Activated gamma-delta T cell treated with Interleukin-2 at 50 U/mL for 16 hours (primary cell): Measurements from ENCODE around the gene TDRD1.
"Not testable (repeated sequence)": the region's sequence is repeated elsewhere in the genome, so short reads cannot be mapped to it uniquely, and the experiment has no call there.

Source experiments
- DNase-seq: peaks from one replicate; pipeline ENCODE4 v3.0.0-alpha.2; 2020

The TDRD1 gene

GRCh38 chr10:114179148-114179547 is at the start of gene TDRD1:
Gene TDRD1 (plus strand): TSS chr10:114179353. CDS start chr10:114187832, 8,479 bp downstream.
- DNase-seq: no peak

GRCh38 chr10:114131094-114131493 is 48.1 kb upstream of the TDRD1 start:
- no peak for DNase-seq

GRCh38 chr10:114135476-114135875 is 43.7 kb upstream of the TDRD1 start:
- DNase-seq: no peak

GRCh38 chr10:114138581-114138980 is 40.6 kb upstream of the TDRD1 start:
- DNase-seq: no peak

- DNase-seq: no peak
Measured at GRCh38 chr10:114140036-114140435, 39.1 kb upstream of the TDRD1 start.

- DNase-seq: not testable (repeated sequence)
Measured at GRCh38 chr10:114140827-114141226, 38.3 kb upstream of the TDRD1 start.

GRCh38 chr10:114142018-114142417 is 37.1 kb upstream of the TDRD1 start:
- no peak for DNase-seq

GRCh38 chr10:114143160-114143559 is 36.0 kb upstream of the TDRD1 start:
- no peak for DNase-seq

- DNase-seq: not testable (repeated sequence)
Measured at GRCh38 chr10:114149476-114149875, 29.7 kb upstream of the TDRD1 start.

- DNase-seq: no peak
Measured at GRCh38 chr10:114151486-114151885, 27.7 kb upstream of the TDRD1 start.

- DNase-seq: no peak
Measured at GRCh38 chr10:114151892-114152291, 27.3 kb upstream of the TDRD1 start.

- DNase-seq: no peak
Measured at GRCh38 chr10:114157912-114158311, 21.2 kb upstream of the TDRD1 start.

GRCh38 chr10:114163062-114163461 is 16.1 kb upstream of the TDRD1 start:
- DNase-seq: no peak

GRCh38 chr10:114166043-114166442 is 13.1 kb upstream of the TDRD1 start:
- no peak for DNase-seq

GRCh38 chr10:114166494-114166893 is 12.7 kb upstream of the TDRD1 start:
- no peak for DNase-seq

- no peak for DNase-seq
Measured at GRCh38 chr10:114167985-114168384, 11.2 kb upstream of the TDRD1 start.

GRCh38 chr10:114168450-114169009 is 10.6 kb upstream of the TDRD1 start:
- DNase-seq: no peak

GRCh38 chr10:114172216-114172615 is 6.9 kb upstream of the TDRD1 start:
- DNase-seq: no peak

- DNase-seq: no peak
Measured at GRCh38 chr10:114172776-114173602, 6.2 kb upstream of the TDRD1 start.

GRCh38 chr10:114173603-114173920 is 5.6 kb upstream of the TDRD1 start:
- no peak for DNase-seq

GRCh38 chr10:114173921-114174694 is 5.0 kb upstream of the TDRD1 start, which contains the start of gene CCDC186:
Gene CCDC186 (minus strand): TSS chr10:114174203. CDS start chr10:114163268, 10,935 bp downstream.
- DNase-seq: peak; percentile 98

- no peak for DNase-seq
Measured at GRCh38 chr10:114174695-114175188, 4.4 kb upstream of the TDRD1 start.

GRCh38 chr10:114175667-114176066 is 3.5 kb upstream of the TDRD1 start:
- no peak for DNase-seq

- DNase-seq: no peak
Measured at GRCh38 chr10:114176511-114176910, 2.6 kb upstream of the TDRD1 start.
